Lower lobe of right lung (tissue), 2 donors: ENCODE data around the gene MAD1L1. TPM values are rescaled to one million over a fixed set of nuclear protein-coding genes. Genes with fewer than 3 reads are reported as not detected.
A peak's percentile ranks its signal among the peaks of the same experiment; 100 is the strongest.

Source experiments
- ATAC-seq, 2 donors: fragments of 200-7000 bp; cut with Tn5 transposase; one replicate each; pipeline ENCODE4 v1.9.1; 2020 to 2022; ENCODE audit warnings: mild to moderate bottlenecking in 2 of 2, moderate library complexity in 2 of 2
- DNase-seq: peaks from one replicate; pipeline ENCODE4 v3.0.0-alpha.2; 2020
- H3K27ac ChIP-seq: fragments of 200-600 bp; one replicate; pipeline ENCODE4 v1.8.0; 2022
- H3K27me3 ChIP-seq: fragments of 200-600 bp; one replicate; pipeline ENCODE4 v1.8.0; 2022; ENCODE audit warnings: low read depth
- H3K36me3 ChIP-seq: fragments of 200-600 bp; one replicate; pipeline ENCODE4 v1.8.0; 2022; ENCODE audit warnings: mild to moderate bottlenecking
- H3K4me1 ChIP-seq: fragments of 200-600 bp; one replicate; pipeline ENCODE4 v1.8.0; 2022
- H3K4me3 ChIP-seq: fragments of 200-600 bp; one replicate; pipeline ENCODE4 v1.8.0; 2022; ENCODE audit warnings: mild to moderate bottlenecking
- H3K9me3 ChIP-seq: fragments of 200-600 bp; one replicate; pipeline ENCODE4 v1.8.0; 2022
- intact Hi-C: fragments of 100-400 bp; cut with DNase I; formaldehyde crosslinking; loops from one replicate; pipeline ENCODE4 v1.11.0; 2022
- total RNA-seq: library from RNA; stranded (reverse); fragmentation: NEBNext Ultra II Directional; extraction: Animal tissue kit (Norgen Biotek cat#: 25700); gene quantifications from one replicate; pipeline ENCODE4 v1.2.1, GENCODE V29; 2021
- TF ChIP-seq, protein P1 (sequence below): fragments of 200-600 bp; IDR thresholded peaks from one replicate; pipeline ENCODE4 v1.8.0; 2022; ENCODE audit warnings: antibody characterized with exemption, mild to moderate bottlenecking
- donor health status: DM: no; HTN: yes; CAD: no; lungs with severe emphysema.

MAD1L1 gene
- total RNA-seq, 1 donor from 2014 or later = 44.5 TPM

DNA sequence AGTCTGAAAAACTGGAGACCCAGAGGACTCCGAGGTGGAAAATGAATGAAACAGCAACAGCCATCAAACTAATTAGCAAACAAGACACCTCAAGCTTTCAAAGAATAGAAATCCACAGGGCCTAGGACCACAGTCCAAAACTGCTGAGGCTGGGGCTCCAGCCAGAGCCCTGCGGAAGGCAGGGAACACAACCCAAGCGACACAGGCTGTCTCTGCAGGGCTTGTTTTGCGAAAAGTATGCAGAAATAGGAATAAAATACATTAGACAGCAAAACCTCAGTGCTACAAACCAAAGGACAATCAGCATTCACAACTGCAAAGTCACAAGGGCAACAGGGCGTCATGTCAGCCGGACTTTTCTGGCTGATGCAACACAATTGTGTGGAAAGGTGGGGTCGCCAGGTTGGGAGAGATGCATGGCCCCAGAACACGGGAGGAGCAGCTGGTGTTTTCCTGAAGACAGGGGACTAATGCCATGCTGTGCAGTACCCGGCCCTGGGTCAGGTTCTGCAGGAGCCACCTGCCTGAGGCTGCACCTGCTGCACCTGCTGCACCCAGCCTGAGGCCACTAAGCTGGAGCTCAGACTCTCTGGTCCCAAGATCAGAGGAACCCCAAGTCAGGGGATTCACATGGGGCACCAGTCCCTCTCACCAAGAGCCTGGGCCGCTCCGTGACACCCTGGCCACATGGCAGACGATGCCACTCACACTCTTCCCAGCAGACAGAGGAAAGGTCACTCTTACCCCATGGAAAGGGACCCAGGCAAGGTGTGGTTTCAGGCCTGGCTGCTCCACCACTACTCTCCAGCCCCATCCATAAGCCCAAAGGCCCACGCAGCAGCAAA is 74.2 kb downstream of the MAD1L1 start:
- no peak for ATAC-seq

DNA sequence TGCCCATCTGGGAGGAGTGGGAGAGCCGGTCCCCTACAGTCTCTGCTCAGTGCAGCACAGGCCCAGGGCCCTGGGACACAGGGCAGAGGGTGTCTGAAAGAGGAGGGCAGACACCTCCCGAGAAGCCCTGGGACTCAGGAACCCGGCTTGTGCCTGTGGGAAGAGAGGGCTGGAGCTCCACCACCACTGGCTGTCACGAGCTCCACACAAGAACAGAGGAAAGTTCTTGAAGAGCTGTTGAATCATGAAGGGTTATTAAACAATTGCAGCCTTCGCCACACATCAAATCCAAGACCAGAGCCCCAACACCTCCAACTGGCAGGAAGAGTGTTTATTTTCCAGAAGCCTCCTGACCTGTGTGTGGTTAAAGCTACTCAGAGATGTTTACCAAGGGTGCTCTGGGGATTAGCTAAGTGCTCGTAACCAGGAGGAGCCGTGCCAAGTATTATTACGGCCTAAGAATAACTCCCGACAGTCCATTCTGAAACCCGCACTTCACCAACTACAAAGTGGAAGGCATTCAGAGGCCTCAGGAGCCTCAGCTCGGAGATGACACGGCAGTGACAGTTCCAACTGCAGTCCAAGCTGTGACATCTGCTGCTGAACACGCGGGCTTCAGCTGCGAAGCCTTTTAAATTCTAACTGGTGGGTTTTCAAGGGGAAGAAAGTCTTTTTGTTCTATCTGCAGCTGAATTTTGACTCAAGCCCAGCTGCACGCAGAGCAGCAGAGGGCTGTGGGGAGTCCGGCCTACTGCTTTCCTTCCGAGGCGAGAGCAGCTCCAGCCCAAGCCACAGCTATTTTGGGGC is 75.1 kb downstream of the MAD1L1 start:
- Histone ChIP-seq H3K9me3 (no peaks in the 10 kb centered on the region), H3K36me3 (no peaks in the 10 kb centered on the region), H3K4me3 (no peak overlapping the region), H3K27ac (peak overlapping the region; percentile 60), H3K4me1 (peaks cover 28% of the 10 kb centered on the region), H3K27me3 (no peaks in the 10 kb centered on the region)
- DNase-seq (peak; percentile 69), ATAC-seq (peak; percentile 97 to 98)
- TF ChIP-seq, protein P1, sequence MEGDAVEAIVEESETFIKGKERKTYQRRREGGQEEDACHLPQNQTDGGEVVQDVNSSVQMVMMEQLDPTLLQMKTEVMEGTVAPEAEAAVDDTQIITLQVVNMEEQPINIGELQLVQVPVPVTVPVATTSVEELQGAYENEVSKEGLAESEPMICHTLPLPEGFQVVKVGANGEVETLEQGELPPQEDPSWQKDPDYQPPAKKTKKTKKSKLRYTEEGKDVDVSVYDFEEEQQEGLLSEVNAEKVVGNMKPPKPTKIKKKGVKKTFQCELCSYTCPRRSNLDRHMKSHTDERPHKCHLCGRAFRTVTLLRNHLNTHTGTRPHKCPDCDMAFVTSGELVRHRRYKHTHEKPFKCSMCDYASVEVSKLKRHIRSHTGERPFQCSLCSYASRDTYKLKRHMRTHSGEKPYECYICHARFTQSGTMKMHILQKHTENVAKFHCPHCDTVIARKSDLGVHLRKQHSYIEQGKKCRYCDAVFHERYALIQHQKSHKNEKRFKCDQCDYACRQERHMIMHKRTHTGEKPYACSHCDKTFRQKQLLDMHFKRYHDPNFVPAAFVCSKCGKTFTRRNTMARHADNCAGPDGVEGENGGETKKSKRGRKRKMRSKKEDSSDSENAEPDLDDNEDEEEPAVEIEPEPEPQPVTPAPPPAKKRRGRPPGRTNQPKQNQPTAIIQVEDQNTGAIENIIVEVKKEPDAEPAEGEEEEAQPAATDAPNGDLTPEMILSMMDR = no peak
- intact Hi-C loops = no loop called here

More for the DNA sequence above, 74.2 kb downstream of the MAD1L1 start:
- Histone ChIP-seq H3K9me3 (no peaks in the 10 kb centered on the region), H3K36me3 (no peaks in the 10 kb centered on the region), H3K27me3 (no peaks in the 10 kb centered on the region), H3K4me1 (peaks cover 32% of the 10 kb centered on the region), H3K27ac (peak overlapping the region; percentile 60), H3K4me3 (no peak overlapping the region)
- intact Hi-C loops = no loop called here
- TF ChIP-seq, protein P1 = no peak
- DNase-seq = peak; percentile 42

DNA sequence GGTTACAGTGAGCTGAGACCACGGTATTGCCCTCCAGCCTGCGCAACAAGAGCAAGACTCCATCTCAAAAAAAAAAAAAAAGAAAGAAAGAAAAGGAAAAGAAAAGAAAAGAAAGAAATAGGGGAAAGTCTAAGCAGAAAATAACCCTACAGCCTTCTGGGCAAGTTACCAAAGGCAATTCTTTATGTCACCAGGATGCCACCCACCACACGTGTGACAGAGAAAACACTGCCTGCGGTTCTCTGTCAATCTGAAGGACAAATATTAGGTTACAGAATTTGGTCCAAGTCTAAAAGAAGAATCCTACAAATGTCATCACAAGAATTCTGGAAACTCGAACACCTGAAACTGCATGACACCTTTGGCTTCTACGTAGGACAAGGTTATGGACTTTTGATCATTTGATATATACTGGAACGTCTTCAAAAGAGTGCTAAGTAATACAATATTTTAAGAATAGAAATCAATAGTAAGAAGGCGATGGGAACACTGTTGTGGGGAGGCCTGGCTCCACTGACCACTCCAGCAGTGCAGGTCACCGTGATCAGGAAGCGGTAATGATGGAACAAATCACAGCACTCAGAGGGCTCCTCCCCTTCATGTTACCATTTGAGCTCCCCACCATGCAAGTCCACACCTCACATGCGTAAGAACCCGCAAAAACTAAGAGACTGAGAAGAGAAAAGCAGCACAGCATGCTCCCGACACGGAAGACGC is 75.8 kb downstream of the MAD1L1 start:
- H3K27ac ChIP-seq = peak overlapping the region; percentile 39
- peak in 1 of 2 donors; percentile 25 for ATAC-seq

DNA sequence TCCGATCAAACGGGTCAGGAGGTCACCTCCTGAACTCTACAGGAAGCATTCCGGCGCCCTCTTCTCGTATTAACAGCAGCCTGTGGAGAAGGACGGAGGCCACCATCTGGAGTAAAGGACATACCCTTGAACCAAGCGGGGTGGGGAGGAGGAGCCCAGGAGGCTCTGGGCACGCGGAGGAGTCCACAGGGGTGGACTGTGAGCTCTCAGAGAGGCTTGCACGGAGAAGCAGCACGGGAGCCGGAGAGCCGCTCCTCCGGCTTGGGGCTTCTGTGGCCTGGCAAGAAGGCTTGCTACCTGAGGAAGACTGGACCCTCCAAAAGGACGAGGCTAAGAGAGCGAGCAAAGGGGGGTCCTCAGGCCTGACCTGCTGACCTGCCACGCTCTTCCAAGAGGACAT is 77.9 kb downstream of the MAD1L1 start:
- H3K36me3 ChIP-seq = no peaks in the 10 kb centered on the region
- peaks cover 25% of the 10 kb centered on the region for H3K4me1 ChIP-seq
- no peaks in the 10 kb centered on the region for H3K9me3 ChIP-seq
- H3K27me3 ChIP-seq = no peaks in the 10 kb centered on the region
- H3K4me3 ChIP-seq = no peak overlapping the region
- no peak overlapping the region for H3K27ac ChIP-seq
- intact Hi-C loops = no loop called here
- DNase-seq (peak; percentile 20), ATAC-seq (no peak)
- TF ChIP-seq, protein P1 = no peak

More for the DNA sequence above, 75.8 kb downstream of the MAD1L1 start:
- no peaks in the 10 kb centered on the region for H3K27me3 ChIP-seq
- H3K4me3 ChIP-seq = no peak overlapping the region
- no peak for DNase-seq
- TF ChIP-seq, protein P1 = no peak
- H3K36me3 ChIP-seq = no peaks in the 10 kb centered on the region
- peaks cover 25% of the 10 kb centered on the region for H3K4me1 ChIP-seq
- no peaks in the 10 kb centered on the region for H3K9me3 ChIP-seq
- intact Hi-C loops = no loop called here

DNA sequence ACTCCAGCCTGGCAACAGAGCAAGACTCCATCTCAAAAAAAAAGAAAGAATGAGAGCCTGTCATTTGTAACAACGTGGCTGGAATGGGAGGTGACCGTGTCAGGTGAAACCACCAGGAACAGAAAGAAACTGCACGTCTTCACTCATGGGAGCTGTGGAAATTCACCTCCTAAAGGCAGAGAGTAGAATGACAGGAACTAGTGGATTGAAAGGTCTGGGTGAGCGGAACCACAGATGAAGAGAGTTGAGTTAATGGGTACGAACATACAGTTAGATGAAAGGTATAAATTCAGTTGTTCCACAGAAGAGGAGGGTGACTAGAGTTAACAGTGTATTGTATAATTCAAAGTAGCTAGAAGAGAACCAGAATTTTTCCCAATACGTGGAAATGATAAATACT is 78.6 kb downstream of the MAD1L1 start:
- intact Hi-C loops = no loop called here

More for the DNA sequence above, 78.6 kb downstream of the MAD1L1 start:
- ATAC-seq (no peak), DNase-seq (no peak)
- Histone ChIP-seq H3K36me3 (no peaks in the 10 kb centered on the region), H3K27me3 (no peaks in the 10 kb centered on the region), H3K27ac (no peak overlapping the region), H3K4me3 (no peak overlapping the region), H3K4me1 (peaks cover 25% of the 10 kb centered on the region), H3K9me3 (no peaks in the 10 kb centered on the region)
- TF ChIP-seq, protein P1 = no peak
